CD4-positive, alpha-beta T cell treated with Interleukin-21 for 1 hour (primary cell): ENCODE results near the gene UMAD1.

Experiments used
- DNase-seq: peaks from one replicate; pipeline ENCODE4 v3.0.0-alpha.2; 2020

Gene UMAD1

DNA sequence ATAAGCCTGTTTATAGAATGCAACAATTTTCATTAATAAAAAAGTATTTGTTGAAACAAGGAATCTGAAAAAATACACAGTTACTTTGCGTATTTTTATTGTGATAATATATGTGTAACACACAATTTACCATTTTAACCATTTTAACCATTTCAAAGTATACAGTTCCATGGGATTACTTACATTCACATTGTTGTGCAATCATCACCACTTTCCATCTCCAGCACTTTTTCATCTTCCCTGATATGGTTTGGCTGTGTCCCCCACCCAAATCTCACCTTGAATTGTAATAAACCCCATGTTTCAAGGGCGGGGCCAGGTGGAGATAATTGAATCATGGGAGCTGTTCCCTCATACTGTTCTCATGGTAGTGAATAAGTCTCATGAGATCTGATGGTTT is 266.8 kb downstream of the UMAD1 start:
- no peak for DNase-seq

DNA sequence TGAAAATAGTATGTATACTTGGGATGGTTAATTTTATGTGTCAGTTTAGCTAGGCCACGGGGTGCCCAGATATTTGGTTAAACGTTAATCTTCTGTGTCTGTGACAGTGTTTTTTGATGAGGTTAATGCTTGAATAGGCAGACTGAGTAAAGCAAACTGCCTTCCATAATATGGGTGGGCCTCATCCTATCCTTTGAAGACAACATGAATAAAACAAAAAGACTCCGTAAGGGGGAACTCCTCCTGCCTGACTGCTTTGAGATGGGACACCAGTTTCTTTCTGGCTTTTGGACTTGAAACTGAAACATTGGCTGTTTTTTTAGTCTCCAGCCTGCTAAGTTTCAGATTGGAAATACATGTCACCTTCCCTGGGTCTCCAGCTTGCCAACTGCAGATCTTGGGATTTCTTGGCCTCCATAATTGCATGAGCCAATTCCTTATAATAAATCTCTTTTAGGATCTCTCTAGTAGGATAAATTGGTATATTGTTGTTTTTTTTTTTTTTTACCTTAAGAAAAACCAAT is 268.1 kb downstream of the UMAD1 start:
- DNase-seq = no peak

DNA sequence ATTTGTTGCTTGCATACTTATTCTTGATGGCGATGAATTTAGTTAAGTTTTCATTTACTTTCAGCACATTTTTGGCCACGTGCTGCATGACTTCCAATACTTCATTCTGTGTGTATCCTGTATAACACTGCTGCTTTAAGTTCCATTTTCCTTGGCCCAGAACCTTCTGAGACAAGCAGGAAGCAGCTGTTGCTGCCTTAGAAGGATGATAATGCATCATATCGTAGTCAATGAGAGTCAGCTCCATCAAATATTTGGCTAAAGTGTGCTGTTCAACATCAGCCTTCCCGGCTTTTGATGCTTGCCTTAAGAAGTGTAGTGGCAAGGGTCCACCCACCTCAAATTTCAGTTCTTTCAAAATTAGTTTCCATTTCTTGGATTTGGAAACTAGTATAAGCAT is 268.8 kb downstream of the UMAD1 start:
- DNase-seq = no peak

DNA sequence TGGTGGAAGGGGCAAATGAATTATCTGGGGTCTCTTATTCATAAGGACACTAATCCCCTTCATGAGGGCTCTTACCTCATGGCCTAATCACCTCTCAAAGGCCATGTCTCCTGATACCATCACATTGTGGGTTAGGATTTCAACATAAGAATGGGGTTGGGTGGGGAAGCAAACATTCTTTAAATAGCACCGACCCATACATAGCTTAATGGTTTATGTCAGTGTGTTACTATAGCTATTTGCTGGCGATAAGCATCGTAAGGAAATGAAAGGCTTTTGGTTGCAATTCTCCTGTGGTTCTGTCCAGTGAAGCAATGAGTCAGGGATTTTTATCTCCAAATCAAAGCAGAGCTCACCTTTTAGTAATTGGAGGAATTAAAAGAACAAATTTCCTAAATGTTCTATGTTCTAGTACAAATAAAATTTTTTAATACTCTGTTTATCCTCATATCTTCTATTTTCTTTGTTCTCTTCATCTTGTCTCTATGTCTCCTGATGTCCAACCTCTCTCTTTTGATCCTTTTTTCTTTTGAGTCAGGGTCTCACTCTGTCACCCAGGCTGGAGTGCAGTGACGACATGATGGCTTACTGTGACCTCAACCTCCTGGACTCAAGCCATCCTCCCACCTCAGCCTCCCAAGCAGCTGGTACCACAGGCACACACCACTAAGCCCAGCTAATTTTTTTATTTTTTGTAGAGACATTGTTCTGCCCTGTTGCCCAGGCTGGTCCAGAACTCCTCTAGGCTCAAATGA is 271.0 kb downstream of the UMAD1 start:
- DNase-seq = no peak

DNA sequence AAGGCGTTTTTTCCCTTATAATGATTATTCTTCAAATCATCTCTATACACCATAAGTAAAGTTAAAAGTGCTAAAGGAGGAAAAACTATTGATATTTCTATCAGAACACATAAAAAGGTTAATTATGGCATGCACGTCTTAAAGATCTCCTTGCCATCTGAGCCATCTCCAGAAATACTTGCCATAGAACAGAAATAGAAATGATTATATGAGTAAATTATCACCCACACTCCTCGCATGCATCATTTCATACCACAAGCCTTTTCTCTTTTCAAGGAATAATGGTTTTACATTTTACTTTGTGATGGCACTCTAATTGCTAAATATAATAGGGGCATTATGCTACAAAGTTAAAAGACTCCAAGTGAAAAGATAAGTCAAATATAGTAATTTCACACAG is 272.4 kb downstream of the UMAD1 start:
- DNase-seq = no peak

DNA sequence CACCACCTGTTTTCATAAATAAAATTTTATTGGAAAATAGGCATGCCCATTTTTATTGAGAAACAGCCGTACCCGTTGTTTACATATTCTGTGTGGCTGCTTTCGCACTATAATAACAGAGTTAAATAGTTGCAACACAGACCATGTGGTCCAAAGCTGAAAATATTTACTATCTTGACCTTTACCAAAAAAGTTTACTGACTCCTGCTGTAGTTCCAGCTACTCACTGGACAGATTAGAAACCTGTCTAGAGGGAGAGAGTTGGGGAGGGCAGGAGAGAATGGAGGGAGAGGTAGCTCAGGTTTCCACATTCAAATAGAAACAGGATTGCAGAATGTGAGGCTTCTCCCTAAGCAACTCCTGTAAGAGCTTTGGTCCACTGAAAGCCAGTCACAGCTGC is 273.0 kb downstream of the UMAD1 start:
- no peak for DNase-seq

DNA sequence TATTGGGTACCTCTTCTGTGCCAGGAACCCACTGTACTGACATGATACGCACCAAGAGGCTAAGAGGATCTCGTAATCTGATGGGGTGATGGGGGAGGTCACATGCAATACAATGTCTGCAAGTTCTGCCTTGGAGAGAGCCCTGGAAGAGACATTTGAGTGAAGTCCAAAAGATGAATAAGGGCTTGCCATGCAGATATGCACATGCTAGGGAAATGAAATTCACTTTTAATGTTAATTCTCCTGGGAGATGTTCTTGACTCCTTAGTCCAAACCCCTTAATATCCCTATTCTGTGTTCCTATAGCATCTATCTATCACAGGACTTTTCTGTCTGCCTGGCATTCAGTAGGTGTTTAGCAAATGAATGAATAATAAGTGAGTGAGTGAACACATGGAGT is 274.0 kb downstream of the UMAD1 start:
- DNase-seq = no peak

DNA sequence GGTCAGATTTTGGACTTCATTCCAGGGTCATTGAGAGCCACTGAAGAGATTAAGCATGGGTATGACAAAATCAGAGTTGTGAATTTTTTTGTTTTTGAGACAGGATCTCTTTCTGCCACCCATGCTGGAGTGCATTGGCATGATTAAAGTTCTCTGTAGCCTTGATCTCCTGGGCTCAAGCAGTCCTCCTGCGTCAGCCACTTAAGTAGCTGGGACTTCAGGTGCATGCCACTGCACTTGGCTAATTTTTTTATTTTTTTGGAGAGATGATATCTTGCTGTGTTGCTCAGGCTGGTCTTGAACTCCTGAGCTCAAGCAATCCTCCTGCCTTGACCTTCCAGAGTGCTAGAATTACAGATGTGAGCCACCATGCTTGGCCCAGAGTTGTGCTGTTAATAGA is 275.5 kb downstream of the UMAD1 start:
- DNase-seq = no peak

DNA sequence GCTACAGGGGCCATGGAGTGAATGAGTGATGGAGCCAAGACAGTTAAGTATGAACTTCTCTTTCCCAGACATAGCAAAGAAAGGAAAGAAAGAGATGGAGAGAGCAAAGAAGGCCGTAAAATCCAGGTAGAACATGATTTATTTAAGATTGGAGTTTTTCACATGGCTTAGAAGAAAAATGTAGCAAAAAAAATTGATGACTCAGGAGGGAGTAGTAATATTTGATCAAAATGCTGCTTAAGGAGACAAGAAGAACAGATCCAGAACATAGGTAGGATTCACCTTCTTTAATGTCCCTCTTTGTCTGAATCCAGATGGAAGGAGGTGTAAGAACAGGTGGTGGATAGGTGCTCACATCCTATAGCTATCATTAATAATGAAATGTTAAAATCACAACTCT is 277.0 kb downstream of the UMAD1 start:
- no peak for DNase-seq

DNA sequence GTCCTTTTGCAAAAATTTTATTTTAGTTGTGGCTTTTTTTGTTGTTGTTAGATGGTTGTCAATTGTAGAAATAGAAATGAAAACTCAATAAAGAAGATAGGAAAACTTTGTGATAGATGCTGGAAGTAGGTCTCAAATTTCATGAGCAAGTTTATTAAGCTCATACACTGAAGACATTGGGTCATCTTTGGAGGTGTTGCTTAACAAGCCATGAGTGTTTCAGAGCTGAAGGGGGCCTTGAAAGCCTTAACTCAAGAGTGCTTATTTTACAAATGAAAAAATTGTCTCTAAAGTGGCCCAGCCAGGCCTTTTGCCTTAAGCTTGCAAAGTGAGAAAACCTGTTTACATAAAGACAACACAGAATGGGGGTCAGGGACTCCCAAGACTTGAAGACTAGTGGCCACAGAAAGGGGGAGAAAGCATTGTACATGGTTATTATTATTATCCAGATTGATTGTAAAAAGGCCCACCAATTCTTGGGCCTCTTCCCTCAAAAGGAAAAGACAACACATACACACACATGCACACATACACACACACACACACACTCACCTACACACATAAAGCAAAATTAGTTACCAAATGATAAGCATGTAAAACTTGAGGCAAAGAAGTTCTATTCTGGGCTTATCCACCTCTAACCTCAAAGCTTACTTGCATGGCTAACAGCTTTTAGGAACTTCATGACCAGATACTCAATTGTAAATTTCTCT is 278.3 kb downstream of the UMAD1 start:
- no peak for DNase-seq

DNA sequence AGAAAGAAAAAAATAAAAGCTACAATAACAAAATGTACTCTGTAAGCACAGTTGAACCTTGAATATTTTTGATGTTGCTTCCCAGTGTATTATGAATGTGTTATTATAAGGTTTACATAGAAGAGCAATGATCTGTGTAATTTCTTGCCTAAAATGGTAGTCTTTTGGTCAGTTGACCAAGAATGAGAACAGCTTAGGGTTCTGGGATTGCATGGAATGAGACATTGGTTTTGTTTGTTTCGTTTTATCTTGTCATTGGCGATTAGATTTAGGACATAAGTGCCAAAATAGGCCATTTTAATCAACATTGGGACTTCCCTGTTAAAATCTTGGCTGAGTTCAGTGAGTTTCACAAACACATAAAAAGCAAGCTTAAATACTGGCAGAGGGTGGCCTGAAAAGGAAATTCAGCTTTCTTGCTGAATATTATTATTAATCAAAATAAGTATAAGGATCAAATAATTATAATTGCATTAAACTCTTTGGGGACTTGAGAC is 278.9 kb downstream of the UMAD1 start:
- DNase-seq = no peak

DNA sequence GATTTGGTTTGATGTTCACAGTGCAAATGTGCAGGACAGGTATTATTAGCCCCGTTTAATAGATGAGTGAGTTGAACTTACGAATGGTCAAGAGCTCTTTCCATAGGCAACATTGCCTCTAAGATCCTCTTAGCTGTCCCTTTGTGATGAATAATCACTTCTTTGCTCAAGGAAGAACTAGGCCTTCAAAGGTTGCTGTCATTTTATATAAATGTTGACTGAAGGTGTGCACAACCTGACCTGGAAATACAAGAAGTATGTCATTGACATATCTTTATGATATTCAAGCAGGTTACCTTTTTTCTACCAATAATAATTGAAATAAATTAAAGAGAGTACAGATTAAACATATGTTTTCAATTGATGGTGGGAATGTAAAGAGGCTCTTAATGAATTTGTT is 279.5 kb downstream of the UMAD1 start:
- DNase-seq = no peak

DNA sequence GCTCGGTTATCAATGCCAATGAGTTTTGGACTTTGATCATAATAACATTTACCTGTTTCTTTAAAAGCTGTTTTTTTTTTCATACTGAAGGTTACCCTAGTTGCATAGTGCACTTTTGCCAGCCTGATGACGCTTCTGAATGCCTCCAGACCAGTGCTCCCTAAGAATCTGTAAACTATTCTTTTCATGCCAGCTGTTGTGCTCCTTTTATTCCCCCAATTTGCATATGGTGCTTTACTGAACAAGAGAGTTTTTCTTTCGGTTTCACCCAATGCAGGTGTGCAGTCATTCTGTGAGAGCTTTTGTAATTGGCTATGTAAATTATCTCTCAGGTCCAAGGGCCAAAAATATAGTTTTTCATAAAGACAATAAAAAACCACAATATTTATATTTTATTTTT is 279.9 kb downstream of the UMAD1 start:
- peak; percentile 63 for DNase-seq

DNA sequence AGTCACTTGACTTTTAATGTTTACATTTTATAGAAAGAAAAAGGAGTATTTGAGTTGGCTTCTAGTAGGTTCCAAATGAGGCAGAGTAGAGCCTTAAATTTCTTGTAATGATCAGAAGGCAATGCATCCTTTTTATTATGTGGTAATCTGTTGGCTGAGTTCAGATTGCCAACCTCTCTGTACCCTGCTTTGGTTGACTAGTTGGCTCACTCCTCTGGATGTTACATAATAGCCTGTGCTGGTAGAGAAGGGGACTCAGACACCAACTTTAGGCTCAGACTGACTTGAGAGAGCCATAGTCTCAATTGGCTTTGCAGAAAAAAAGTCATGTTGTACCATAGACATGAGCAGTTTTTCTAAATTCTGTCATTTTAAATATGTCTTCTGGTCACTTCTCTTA is 281.3 kb downstream of the UMAD1 start:
- DNase-seq = no peak

DNA sequence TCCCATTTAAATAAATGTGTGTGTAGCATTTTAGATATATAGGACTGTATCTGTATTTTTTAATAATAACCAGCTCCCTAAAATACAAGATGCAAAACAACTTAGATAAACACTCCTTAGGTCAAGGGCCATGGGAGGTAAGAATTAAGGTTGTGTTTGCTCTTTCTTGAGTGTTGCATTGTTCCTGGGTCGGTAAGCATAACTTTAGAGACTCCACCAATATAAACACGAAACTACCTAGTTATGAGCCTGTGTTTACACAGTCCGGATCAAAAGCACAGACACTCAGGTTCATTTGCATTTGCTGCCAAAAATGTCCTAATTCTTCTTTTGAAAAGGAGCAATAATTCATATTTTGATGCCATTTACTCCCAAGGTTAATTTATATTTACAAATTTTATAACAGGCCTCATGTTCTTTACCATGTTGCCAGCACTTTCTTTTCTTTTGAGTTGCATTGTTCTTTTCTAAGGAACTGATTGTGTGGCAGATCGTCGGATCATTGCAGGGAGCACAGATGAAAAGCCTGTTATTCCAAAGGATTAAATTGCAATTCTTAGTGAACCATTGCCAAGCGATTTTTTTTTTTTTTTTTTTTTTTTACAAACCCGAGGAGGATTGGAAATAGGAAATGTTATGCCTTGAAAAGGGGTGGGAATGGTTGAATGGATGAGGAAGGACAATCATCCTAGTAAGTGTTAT is 282.3 kb downstream of the UMAD1 start:
- DNase-seq = no peak

DNA sequence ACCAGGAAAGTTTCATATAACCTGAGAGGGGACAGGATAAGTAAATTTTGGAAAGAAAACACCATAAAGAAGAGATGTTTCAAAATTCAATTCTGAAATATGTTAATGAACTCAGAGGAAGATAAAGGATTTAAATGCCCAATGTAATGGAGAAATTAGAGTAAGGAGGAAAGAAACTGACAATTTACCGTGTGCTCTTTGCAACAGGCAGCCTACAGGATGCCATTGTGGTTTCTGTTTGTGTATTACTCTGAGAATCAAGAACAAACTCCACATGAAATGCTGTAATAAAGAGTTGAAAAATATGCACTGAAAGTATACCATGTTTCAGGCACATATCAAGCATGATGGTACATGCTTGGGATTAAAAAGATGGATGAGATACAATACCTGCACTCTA is 283.3 kb downstream of the UMAD1 start:
- no peak for DNase-seq

DNA sequence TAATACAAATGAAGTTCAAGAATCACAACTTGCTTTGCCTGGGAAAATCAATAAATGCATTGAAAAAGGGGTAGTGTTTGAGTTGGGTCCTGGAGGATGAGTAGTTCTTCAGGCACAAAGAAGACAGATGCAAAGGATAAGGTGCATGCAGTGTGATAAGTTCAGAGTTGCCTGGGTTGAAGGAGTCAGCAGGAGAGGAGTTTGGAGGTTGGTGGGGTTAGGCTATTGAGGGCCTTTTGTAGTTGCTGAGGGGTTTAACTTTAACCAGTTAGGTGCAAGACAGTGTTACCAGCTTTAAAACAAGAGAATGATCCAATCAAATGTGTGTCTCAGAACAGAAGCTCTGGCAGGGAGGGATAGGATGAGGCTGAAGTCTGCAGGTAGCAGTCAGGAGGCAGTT is 283.8 kb downstream of the UMAD1 start:
- DNase-seq = no peak
